ENCODE data around the gene OR2F2. TPM values are rescaled to one million over a fixed set of nuclear protein-coding genes. Genes with fewer than 3 reads are reported as not detected.
A peak's percentile ranks its signal among the peaks of the same experiment; 100 is the strongest.

The OR2F2 gene
- total RNA-seq, 1 donor, result not detected

DNA sequence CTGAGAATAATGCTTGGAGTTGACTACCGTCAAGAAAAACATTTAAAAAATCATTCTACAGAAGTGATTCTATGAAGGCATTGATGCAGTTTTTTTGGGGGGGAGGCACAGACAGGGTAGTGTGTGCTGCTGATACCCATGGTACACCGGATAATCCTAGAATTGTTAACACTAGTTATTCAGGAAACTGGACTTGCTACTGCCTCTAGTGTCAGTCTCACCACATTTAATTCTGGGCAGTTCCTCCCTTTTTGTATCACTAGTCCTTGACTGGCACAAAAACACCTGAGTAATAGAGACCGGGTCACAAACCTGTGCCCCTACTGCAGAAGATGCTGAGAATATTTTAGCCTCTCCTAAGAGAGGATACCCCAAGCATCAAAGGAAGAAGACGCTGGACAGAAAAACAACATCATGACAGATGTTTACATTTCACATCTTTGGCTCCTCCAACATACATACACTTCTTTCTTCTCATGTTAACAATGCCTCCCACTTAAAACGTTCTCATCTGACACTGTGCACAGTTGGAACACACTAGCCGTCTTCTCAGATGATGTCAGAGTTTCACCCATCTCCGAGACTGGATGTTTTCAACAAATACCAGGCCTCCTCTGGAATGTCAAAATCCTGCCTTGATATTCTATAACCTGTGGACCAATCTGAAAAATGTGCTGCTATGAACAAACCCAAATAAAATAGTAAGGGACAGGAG lies 19.9 kb upstream of the OR2F2 start:
- Histone ChIP-seq H2AFZ (ENCODE audit: low read length) (no peak overlapping the region), H3K4me3 (ENCODE audit: insufficient read depth, low read length) (no peak overlapping the region), H3K79me2 (ENCODE audit: insufficient read depth, low read length) (no peaks in the 10 kb centered on the region), H4K20me1 (ENCODE audit: insufficient read depth, low read length) (no peaks in the 10 kb centered on the region), H3K27ac (ENCODE audit: low read depth, low read length) (no peak overlapping the region), H3K4me1 (ENCODE audit: insufficient read depth, low read length) (peaks cover 3% of the 10 kb centered on the region), H3K27me3 (ENCODE audit: insufficient read depth, low read length) (no peaks in the 10 kb centered on the region), H3K36me3 (ENCODE audit: insufficient read depth, low read length) (no peaks in the 10 kb centered on the region), H3K9me3 (ENCODE audit: low read depth, low read length) (no peaks in the 10 kb centered on the region), H3K4me2 (ENCODE audit: insufficient read depth, low read length) (no peak overlapping the region)
- TF ChIP-seq, protein P1, sequence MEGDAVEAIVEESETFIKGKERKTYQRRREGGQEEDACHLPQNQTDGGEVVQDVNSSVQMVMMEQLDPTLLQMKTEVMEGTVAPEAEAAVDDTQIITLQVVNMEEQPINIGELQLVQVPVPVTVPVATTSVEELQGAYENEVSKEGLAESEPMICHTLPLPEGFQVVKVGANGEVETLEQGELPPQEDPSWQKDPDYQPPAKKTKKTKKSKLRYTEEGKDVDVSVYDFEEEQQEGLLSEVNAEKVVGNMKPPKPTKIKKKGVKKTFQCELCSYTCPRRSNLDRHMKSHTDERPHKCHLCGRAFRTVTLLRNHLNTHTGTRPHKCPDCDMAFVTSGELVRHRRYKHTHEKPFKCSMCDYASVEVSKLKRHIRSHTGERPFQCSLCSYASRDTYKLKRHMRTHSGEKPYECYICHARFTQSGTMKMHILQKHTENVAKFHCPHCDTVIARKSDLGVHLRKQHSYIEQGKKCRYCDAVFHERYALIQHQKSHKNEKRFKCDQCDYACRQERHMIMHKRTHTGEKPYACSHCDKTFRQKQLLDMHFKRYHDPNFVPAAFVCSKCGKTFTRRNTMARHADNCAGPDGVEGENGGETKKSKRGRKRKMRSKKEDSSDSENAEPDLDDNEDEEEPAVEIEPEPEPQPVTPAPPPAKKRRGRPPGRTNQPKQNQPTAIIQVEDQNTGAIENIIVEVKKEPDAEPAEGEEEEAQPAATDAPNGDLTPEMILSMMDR (IDR thresholded peaks at IDR 0.05; ENCODE audit: extremely low read depth, low read depth, low read length), result peak; percentile 23
- DNase-seq (ENCODE audit: insufficient read length, low spot score, missing footprints), result no peak

GRCh38 chr7:143924851-143925250 lies 10.2 kb upstream of the OR2F2 start:
- Histone ChIP-seq H4K20me1 (ENCODE audit: insufficient read depth, low read length) (no peaks in the 10 kb centered on the region), H3K79me2 (ENCODE audit: insufficient read depth, low read length) (no peaks in the 10 kb centered on the region), H3K4me3 (ENCODE audit: insufficient read depth, low read length) (no peak overlapping the region), H3K27ac (ENCODE audit: low read depth, low read length) (no peak overlapping the region), H3K4me1 (ENCODE audit: insufficient read depth, low read length) (no peaks in the 10 kb centered on the region), H3K4me2 (ENCODE audit: insufficient read depth, low read length) (no peak overlapping the region), H3K9me3 (ENCODE audit: low read depth, low read length) (no peaks in the 10 kb centered on the region), H3K27me3 (ENCODE audit: insufficient read depth, low read length) (peaks cover 3% of the 10 kb centered on the region), H3K36me3 (ENCODE audit: insufficient read depth, low read length) (no peaks in the 10 kb centered on the region), H2AFZ (ENCODE audit: low read length) (no peak overlapping the region)
- DNase-seq (ENCODE audit: insufficient read length, low spot score, missing footprints), result no peak
- TF ChIP-seq, protein P1 (IDR thresholded peaks at IDR 0.05; ENCODE audit: extremely low read depth, low read depth, low read length), result no peak

DNA sequence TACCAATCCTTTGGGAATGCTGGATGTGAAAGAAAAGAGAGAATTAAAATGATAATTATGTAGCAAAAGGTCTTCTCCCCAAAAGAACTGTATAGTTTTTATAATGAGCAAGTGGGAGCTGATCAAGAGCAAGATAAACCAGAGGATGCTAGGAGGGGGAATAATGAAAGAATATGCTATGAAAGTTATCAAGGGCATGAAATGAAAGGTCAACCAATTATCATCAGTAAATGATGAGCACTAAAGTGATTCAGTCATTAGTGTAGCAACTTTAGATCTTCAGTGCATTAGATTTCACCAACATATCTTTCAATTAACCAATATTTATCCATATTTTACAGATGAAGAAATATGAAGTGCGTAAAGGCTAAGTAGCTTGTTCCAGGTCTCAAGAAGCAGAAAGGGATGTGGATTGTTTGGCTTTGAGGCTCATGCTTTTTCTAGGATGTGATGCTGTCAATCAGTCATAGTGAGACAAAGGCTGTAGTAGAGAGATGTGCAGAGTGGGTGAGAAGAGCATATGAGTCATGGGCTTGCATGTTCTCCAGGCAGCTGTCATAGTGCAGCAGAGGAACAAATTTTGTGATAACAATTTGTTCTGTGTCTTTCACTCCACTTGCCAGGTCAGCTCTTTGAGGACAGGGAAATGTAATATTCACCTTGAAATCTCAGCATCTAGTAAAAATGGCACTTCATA lies 5.7 kb upstream of the OR2F2 start:
- DNase-seq (ENCODE audit: insufficient read length, low spot score, missing footprints), result no peak
- H3K27me3 ChIP-seq (ENCODE audit: insufficient read depth, low read length), result no peaks in the 10 kb centered on the region
- no peaks in the 10 kb centered on the region for H4K20me1 ChIP-seq (ENCODE audit: insufficient read depth, low read length)
- no peaks in the 10 kb centered on the region for H3K79me2 ChIP-seq (ENCODE audit: insufficient read depth, low read length)
- no peak overlapping the region for H3K4me3 ChIP-seq (ENCODE audit: insufficient read depth, low read length)
- no peaks in the 10 kb centered on the region for H3K9me3 ChIP-seq (ENCODE audit: low read depth, low read length)
- no peak overlapping the region for H3K4me2 ChIP-seq (ENCODE audit: insufficient read depth, low read length)
- peaks cover 8% of the 10 kb centered on the region for H3K4me1 ChIP-seq (ENCODE audit: insufficient read depth, low read length)
- no peak overlapping the region for H2AFZ ChIP-seq (ENCODE audit: low read length)
- H3K27ac ChIP-seq (ENCODE audit: low read depth, low read length), result no peak overlapping the region
- no peaks in the 10 kb centered on the region for H3K36me3 ChIP-seq (ENCODE audit: insufficient read depth, low read length)
- TF ChIP-seq, protein P1 (IDR thresholded peaks at IDR 0.05; ENCODE audit: extremely low read depth, low read depth, low read length), result no peak

DNA sequence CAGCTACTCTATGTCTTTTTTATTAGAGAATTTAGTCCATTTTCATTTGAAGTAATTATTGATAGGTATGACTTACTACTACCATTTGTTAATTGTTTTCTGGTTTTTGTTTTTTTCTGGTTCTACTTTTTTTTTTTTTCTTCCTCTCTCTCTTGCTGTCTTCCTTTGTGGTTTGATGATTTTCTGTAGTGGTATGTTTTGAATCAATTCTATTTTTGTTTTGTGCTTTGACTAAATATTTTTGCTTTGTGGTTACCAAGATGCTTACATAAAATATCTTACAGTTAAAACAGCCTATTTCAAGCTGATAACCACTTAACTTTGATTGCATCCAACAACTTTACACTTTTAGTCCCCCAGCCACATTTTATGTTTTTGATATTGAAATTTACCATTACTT lies 3.3 kb upstream of the OR2F2 start:
- H3K27ac ChIP-seq (ENCODE audit: low read depth, low read length), result no peak overlapping the region
- no peaks in the 10 kb centered on the region for H3K79me2 ChIP-seq (ENCODE audit: insufficient read depth, low read length)
- H3K4me1 ChIP-seq (ENCODE audit: insufficient read depth, low read length), result peaks cover 29% of the 10 kb centered on the region
- H3K4me3 ChIP-seq (ENCODE audit: insufficient read depth, low read length), result no peak overlapping the region
- no peak overlapping the region for H3K4me2 ChIP-seq (ENCODE audit: insufficient read depth, low read length)
- H2AFZ ChIP-seq (ENCODE audit: low read length), result no peak overlapping the region
- H4K20me1 ChIP-seq (ENCODE audit: insufficient read depth, low read length), result no peaks in the 10 kb centered on the region
- no peaks in the 10 kb centered on the region for H3K27me3 ChIP-seq (ENCODE audit: insufficient read depth, low read length)
- TF ChIP-seq, protein P1 (IDR thresholded peaks at IDR 0.05; ENCODE audit: extremely low read depth, low read depth, low read length), result no peak
- H3K9me3 ChIP-seq (ENCODE audit: low read depth, low read length), result no peaks in the 10 kb centered on the region
- no peaks in the 10 kb centered on the region for H3K36me3 ChIP-seq (ENCODE audit: insufficient read depth, low read length)
- no peak for DNase-seq (ENCODE audit: insufficient read length, low spot score, missing footprints)
